ENCODE measurements around the gene ZNF451. TPM values are rescaled to one million over a fixed set of nuclear protein-coding genes. Genes with fewer than 3 reads are reported as not detected.

The ZNF451 gene
- total and polyA plus RNA-seq, 2 donors (not counting 3 experiments of a cell fraction or from before 2014, with no cell fraction given) = 9.9 to 64.4 TPM

DNA sequence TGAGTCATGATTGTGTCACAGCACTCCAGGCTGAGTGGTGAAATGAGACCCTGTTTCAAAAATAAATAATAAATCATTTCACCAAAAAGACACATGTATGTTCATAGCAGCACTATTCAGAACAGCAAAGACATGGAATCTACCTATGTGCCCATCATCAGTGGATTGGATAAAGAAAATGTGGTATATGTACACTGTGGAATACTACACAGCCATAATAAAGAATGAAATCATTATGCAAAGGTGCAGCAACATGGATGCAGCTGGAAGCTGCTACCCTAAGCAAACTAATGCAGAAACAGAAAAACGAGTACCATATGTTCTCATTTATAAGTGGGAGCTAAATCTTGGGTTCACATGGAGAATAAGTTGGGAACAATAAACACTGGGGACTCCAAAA, 33.1 kb downstream of the ZNF451 start:
- dilution Hi-C loops (cut with MboI; ENCODE audit: extremely low pct_ligation_motif_present, low sequenced_read_pairs) = no loop called here
- H3K27me3 ChIP-seq (ENCODE audit: control insufficient read depth in 2 of 2, insufficient read depth in 2 of 2, low read length in 2 of 2) = no peaks in the 10 kb centered on the region

More for the DNA sequence above, 33.1 kb downstream of the ZNF451 start:
- H3K79me2 ChIP-seq (ENCODE audit: control insufficient read depth, insufficient read depth, low read length) = peaks cover 6% of the 10 kb centered on the region
- BruUV-seq (replicated peaks) = no TSS peak
- FAIRE-seq = no peak
- no peak overlapping the region for H3K4me2 ChIP-seq (ENCODE audit: insufficient read depth, low read length)
- H3K9me1 ChIP-seq (replicated peaks; ENCODE audit: control insufficient read depth, extremely low read depth, insufficient read depth, low read length) = peaks cover 3% of the 10 kb centered on the region
- H4K20me1 ChIP-seq (replicated peaks; ENCODE audit: control insufficient read depth, extremely low read depth, insufficient read depth, low read length) = no peaks in the 10 kb centered on the region
- intact Hi-C loops (cut with micrococcal nuclease) = no loop called here
- H2AFZ ChIP-seq (ENCODE audit: low read depth, low read length) = no peak overlapping the region
- no peaks in the 10 kb centered on the region for H3K9me3 ChIP-seq (replicated peaks; ENCODE audit: control insufficient read depth, insufficient read depth, low read length)
- DNase-seq (ENCODE audit: low read depth, low spot score) = no peak
- CTCF ChIA-PET = no interaction called here
- POLR2A ChIA-PET = no interaction called here
- no peak overlapping the region for H3K27ac ChIP-seq (ENCODE audit: insufficient read depth, low read depth, low read length)
- TF ChIP-seq CTCF (IDR thresholded peaks at IDR 0.05; ENCODE audit: extremely low read depth in 1 of 2, insufficient read depth in 1 of 2, low read depth in 1 of 2, low read length in 2 of 2) (no peak), JUN (IDR thresholded peaks at IDR 0.05; ENCODE audit: borderline replicate concordance, insufficient read depth, insufficient read length, low read depth) (no peak), POLR2A (IDR thresholded peaks at IDR 0.05; ENCODE audit: low read depth, low read length) (no peak), FOS (IDR thresholded peaks at IDR 0.05; ENCODE audit: borderline replicate concordance, insufficient read depth, low read length) (no peak), EZH2 (IDR thresholded peaks at IDR 0.05; ENCODE audit: borderline replicate concordance, low read depth, low read length, severe bottlenecking) (no peak), POLR2AphosphoS5 (IDR thresholded peaks at IDR 0.05; ENCODE audit: insufficient read depth, low read depth, low read length) (no peak), GATA2 (IDR thresholded peaks at IDR 0.05; ENCODE audit: insufficient read depth, insufficient read length, low read depth, low read length) (no peak), MYC (IDR thresholded peaks at IDR 0.05; ENCODE audit: low read depth, low read length) (no peak)
- TF ChIP-seq, protein P1, sequence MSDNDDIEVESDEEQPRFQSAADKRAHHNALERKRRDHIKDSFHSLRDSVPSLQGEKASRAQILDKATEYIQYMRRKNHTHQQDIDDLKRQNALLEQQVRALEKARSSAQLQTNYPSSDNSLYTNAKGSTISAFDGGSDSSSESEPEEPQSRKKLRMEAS (IDR thresholded peaks at IDR 0.05; ENCODE audit: insufficient read depth, insufficient read length) = no peak
- H3K9ac ChIP-seq (replicated peaks; ENCODE audit: extremely low read depth, insufficient read depth, low read length) = no peak overlapping the region
- H3K36me3 ChIP-seq (ENCODE audit: control insufficient read depth in 2 of 2, extremely low read depth in 1 of 2, insufficient read depth in 2 of 2, low read length in 2 of 2) = no peaks in the 10 kb centered on the region
- H3K4me3 ChIP-seq (replicated peaks in 1 of 3; ENCODE audit: insufficient read depth in 1 of 3, low read depth in 1 of 3, low read length in 3 of 3) = no peak overlapping the region
- H3K4me1 ChIP-seq (ENCODE audit: control insufficient read depth, extremely low read depth, insufficient read depth, low read length) = no peaks in the 10 kb centered on the region
